GM12878 (cell line): ENCODE measurements around the gene GFI1. TPM values are rescaled to one million over a fixed set of nuclear protein-coding genes. Genes with fewer than 3 reads are reported as not detected.

ENCODE experiments used
- BRCA1 ChIP-seq: IDR thresholded peaks from 2 replicates; pipeline ENCODE4 v1.6.1; 2011; ENCODE audit warnings: low read depth, low read length, improper control_type of control experiment
- CBFB ChIP-seq: IDR thresholded peaks from 2 replicates; pipeline ENCODE4 v1.6.1; 2016; ENCODE audit warnings: antibody characterized with exemption, low read depth
- CEBPB ChIP-seq, 2 experiments: fragments of 150-350 bp in 1 of 2; IDR thresholded peaks; 2 replicates each; pipeline ENCODE4 v1.6.1; 2012 to 2014; ENCODE audit warnings: low read depth in 2 of 2, low read length in 2 of 2, borderline replicate concordance in 1 of 2, inconsistent platforms in 1 of 2
- CREM ChIP-seq: IDR thresholded peaks from 2 replicates; pipeline ENCODE4 v1.6.1; 2014; ENCODE audit warnings: antibody characterized with exemption, low read depth
- MEF2B ChIP-seq: fragments of 450-650 bp; IDR thresholded peaks from 2 replicates; pipeline ENCODE4 v1.6.1; 2018; ENCODE audit warnings: mild to moderate bottlenecking, moderate library complexity; ENCODE audit not compliant: partially characterized antibody, poor library complexity, severe bottlenecking
- NBN ChIP-seq: fragments of 450-650 bp; IDR thresholded peaks from 2 replicates; pipeline ENCODE4 v1.6.1; 2016
- NR2C1 ChIP-seq: fragments of 450-650 bp; IDR thresholded peaks from 2 replicates; pipeline ENCODE4 v1.6.1; 2017; ENCODE audit warnings: antibody characterized with exemption, mild to moderate bottlenecking, moderate library complexity
- RBBP5 ChIP-seq: fragments of 200-600 bp; sonication (generic); conservative IDR thresholded peaks from 2 replicates; pipeline ENCODE4 v1.6.1; 2016
- TCF7 ChIP-seq: IDR thresholded peaks from 2 replicates; pipeline ENCODE4 v1.6.1; 2014; ENCODE audit warnings: antibody characterized with exemption, borderline replicate concordance
- ZNF274 ChIP-seq: IDR thresholded peaks from one replicate; pipeline ENCODE4 v1.8.0; 2011; ENCODE audit not compliant: insufficient read length, insufficient read depth
- ZZZ3 ChIP-seq: IDR thresholded peaks from 2 replicates; pipeline ENCODE4 v1.6.1; 2011; ENCODE audit warnings: low read depth; ENCODE audit not compliant: control insufficient read depth, insufficient read length
- polyA plus RNA-seq, 11 experiments: library from polyadenylated mRNA; depleted of rRNA in 4 of 11; unstranded in 6 of 11; stranded (reverse) in 5 of 11; fragments of >200 nt; fragmentation: Nextera tagmentation in 4 of 11; fragmentation: Illumina TruSeq in 1 of 11; extraction: Ambion mirVana in 4 of 11; extraction: Trizol in 1 of 11; gene quantifications; 1 replicate in 1 of 11; 2 replicates in 10 of 11; pipeline versions ENCODE4 v1.2.1 to v1.2.3, GENCODE V29; 2011 to 2016; ENCODE audit warnings: inconsistent platforms in 2 of 11, missing spikeins in 2 of 11, low read depth in 1 of 11
- total RNA-seq, 4 experiments: library from RNA; depleted of rRNA in 3 of 4; stranded (reverse); fragments of >200 nt in 3 of 4; fragmentation: Illumina TruSeq in 1 of 4; extraction: Trizol in 1 of 4; gene quantifications; 2 replicates each; pipeline versions ENCODE4 v1.2.1 to v1.2.3, GENCODE V29; 2013 to 2021
- TF ChIP-seq, protein P1 (sequence below): fragments of 450-650 bp; IDR thresholded peaks from 2 replicates; pipeline ENCODE4 v1.6.1; 2017; ENCODE audit warnings: mild to moderate bottlenecking, low read depth, inconsistent platforms; ENCODE audit not compliant: poor library complexity, severe bottlenecking
- TF ChIP-seq, protein P2 (sequence below): IDR thresholded peaks from 2 replicates; pipeline ENCODE4 v1.6.1; 2011; ENCODE audit warnings: borderline replicate concordance, low read depth, mild to moderate bottlenecking, moderate library complexity, mixed read lengths, low read length; ENCODE audit not compliant: insufficient read depth; ENCODE audit errors: extremely low read length
- TF ChIP-seq, protein P3 (sequence below): IDR thresholded peaks from 2 replicates; pipeline ENCODE4 v1.6.1; 2012; ENCODE audit warnings: low read length, inconsistent platforms
- TF ChIP-seq, protein P4 (sequence below): IDR thresholded peaks from 2 replicates; pipeline ENCODE4 v1.6.1; 2011; ENCODE audit warnings: mild to moderate bottlenecking, low read depth, low read length, moderate library complexity; ENCODE audit not compliant: insufficient replicate concordance

The GFI1 gene
- total and polyA plus RNA-seq, 10 of the 15 experiments (the other 5 are each of a cell fraction or from before 2014, with no cell fraction given): 1.8 to 18.3 (median 7.4) TPM

DNA sequence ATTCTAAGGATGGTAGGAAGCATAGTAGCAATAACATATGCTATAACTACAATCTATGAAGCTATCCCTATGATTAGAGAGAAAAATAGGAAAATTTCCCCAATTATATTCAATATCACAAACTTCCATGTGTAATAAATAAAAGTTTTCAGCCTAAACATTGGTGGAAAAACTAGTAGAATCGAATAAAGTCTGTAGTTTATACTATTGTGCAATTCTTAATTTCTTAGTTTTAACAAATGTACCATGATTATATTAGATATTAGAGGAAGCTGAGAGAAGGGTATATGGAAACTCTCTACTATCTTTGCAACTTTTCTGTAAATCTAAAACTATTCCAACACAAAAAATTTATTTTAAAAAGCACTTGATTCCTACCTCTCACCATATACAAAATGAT is 13.8 kb upstream of the GFI1 start (continued):
- TF ChIP-seq, protein P1, sequence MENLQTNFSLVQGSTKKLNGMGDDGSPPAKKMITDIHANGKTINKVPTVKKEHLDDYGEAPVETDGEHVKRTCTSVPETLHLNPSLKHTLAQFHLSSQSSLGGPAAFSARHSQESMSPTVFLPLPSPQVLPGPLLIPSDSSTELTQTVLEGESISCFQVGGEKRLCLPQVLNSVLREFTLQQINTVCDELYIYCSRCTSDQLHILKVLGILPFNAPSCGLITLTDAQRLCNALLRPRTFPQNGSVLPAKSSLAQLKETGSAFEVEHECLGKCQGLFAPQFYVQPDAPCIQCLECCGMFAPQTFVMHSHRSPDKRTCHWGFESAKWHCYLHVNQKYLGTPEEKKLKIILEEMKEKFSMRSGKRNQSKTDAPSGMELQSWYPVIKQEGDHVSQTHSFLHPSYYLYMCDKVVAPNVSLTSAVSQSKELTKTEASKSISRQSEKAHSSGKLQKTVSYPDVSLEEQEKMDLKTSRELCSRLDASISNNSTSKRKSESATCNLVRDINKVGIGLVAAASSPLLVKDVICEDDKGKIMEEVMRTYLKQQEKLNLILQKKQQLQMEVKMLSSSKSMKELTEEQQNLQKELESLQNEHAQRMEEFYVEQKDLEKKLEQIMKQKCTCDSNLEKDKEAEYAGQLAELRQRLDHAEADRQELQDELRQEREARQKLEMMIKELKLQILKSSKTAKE: no peak
- no peak for TF ChIP-seq RBBP5
- TF ChIP-seq TCF7: no peak
- TF ChIP-seq BRCA1: no peak
- no peak for TF ChIP-seq CBFB
- TF ChIP-seq MEF2B: no peak
- TF ChIP-seq NBN: no peak
- TF ChIP-seq CREM: no peak
- TF ChIP-seq NR2C1: no peak
- TF ChIP-seq ZNF274: no peak
- TF ChIP-seq, protein P2, sequence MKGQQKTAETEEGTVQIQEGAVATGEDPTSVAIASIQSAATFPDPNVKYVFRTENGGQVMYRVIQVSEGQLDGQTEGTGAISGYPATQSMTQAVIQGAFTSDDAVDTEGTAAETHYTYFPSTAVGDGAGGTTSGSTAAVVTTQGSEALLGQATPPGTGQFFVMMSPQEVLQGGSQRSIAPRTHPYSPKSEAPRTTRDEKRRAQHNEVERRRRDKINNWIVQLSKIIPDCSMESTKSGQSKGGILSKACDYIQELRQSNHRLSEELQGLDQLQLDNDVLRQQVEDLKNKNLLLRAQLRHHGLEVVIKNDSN: no peak
- no peak for TF ChIP-seq ZZZ3
- TF ChIP-seq CEBPB (IDR thresholded peaks at IDR 0.05; ENCODE audit: borderline replicate concordance in 1 of 2, low read depth in 2 of 2, low read length in 2 of 2): no peak
- TF ChIP-seq, protein P3, sequence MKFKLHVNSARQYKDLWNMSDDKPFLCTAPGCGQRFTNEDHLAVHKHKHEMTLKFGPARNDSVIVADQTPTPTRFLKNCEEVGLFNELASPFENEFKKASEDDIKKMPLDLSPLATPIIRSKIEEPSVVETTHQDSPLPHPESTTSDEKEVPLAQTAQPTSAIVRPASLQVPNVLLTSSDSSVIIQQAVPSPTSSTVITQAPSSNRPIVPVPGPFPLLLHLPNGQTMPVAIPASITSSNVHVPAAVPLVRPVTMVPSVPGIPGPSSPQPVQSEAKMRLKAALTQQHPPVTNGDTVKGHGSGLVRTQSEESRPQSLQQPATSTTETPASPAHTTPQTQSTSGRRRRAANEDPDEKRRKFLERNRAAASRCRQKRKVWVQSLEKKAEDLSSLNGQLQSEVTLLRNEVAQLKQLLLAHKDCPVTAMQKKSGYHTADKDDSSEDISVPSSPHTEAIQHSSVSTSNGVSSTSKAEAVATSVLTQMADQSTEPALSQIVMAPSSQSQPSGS: no peak
- TF ChIP-seq, protein P4, sequence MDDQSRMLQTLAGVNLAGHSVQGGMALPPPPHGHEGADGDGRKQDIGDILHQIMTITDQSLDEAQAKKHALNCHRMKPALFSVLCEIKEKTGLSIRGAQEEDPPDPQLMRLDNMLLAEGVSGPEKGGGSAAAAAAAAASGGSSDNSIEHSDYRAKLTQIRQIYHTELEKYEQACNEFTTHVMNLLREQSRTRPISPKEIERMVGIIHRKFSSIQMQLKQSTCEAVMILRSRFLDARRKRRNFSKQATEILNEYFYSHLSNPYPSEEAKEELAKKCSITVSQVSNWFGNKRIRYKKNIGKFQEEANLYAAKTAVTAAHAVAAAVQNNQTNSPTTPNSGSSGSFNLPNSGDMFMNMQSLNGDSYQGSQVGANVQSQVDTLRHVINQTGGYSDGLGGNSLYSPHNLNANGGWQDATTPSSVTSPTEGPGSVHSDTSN: no peak
- TF ChIP-seq, all 136 proteins: peak for 0
